ENCODE results near the gene SGSM1.

GRCh38 chr22:24944217-24944937 lies 138.4 kb downstream of the SGSM1 start:
- TF ChIP-seq CTCF (IDR thresholded peaks at IDR 0.05) (no peak), POLR2A (IDR thresholded peaks at IDR 0.05) (no peak)
